Panc1 (cell line): ENCODE results near the gene KCNK10.

Experiments
- REST ChIP-seq, 2 experiments: IDR thresholded peaks; 2 replicates each; pipeline ENCODE4 v1.6.1; 2011 to 2012; ENCODE audit warnings: low read depth in 2 of 2, control low read depth in 1 of 2, low read length in 1 of 2, mild to moderate bottlenecking in 1 of 2, moderate library complexity in 1 of 2; ENCODE audit not compliant: insufficient read depth in 1 of 2
- TF ChIP-seq, protein P1 (sequence below): fragments of 450-650 bp; IDR thresholded peaks from 2 replicates; pipeline ENCODE4 v1.5.1; 2017; ENCODE audit warnings: mild to moderate bottlenecking

DNA sequence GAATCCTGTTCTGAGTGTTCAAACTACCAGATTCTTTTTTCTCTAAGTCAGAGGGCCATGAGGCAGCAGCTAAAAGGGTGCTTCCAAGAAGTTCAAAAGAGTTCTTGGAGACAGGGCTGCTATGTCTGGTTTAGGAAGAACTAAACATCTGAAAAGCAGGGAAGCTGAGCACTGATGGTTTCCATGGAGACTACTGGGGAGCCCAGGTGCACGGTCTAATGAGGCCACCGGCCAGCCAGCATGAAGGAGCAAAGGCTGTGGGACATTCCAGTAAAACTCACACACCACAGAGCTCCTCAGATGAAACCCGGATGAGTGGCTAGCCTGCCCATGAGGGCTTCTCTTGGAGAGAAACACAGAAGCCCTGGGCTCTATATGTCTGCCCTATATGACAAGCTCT, 97.3 kb downstream of the KCNK10 start:
- TF ChIP-seq, protein P1, sequence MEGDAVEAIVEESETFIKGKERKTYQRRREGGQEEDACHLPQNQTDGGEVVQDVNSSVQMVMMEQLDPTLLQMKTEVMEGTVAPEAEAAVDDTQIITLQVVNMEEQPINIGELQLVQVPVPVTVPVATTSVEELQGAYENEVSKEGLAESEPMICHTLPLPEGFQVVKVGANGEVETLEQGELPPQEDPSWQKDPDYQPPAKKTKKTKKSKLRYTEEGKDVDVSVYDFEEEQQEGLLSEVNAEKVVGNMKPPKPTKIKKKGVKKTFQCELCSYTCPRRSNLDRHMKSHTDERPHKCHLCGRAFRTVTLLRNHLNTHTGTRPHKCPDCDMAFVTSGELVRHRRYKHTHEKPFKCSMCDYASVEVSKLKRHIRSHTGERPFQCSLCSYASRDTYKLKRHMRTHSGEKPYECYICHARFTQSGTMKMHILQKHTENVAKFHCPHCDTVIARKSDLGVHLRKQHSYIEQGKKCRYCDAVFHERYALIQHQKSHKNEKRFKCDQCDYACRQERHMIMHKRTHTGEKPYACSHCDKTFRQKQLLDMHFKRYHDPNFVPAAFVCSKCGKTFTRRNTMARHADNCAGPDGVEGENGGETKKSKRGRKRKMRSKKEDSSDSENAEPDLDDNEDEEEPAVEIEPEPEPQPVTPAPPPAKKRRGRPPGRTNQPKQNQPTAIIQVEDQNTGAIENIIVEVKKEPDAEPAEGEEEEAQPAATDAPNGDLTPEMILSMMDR: no peak
- TF ChIP-seq REST (IDR thresholded peaks at IDR 0.05; ENCODE audit: insufficient read depth in 1 of 2, low read depth in 2 of 2, low read length in 1 of 2): no peak
